ENCODE data around the gene ACTL7A.

ACTL7A gene

GRCh38 chr9:108851138-108851537, 10.9 kb upstream of the ACTL7A start:
- H3K79me1 ChIP-seq (ENCODE audit: low read length) = no peaks in the 10 kb centered on the region
- no peak overlapping the region for H2BK15ac ChIP-seq (replicated peaks; ENCODE audit: low read depth)
- no peak overlapping the region for H2BK120ac ChIP-seq (ENCODE audit: low read depth, low read length)
- H2AK5ac ChIP-seq (ENCODE audit: low read length) = no peak overlapping the region
- no peaks in the 10 kb centered on the region for H3K4me1 ChIP-seq (ENCODE audit: control insufficient read depth, low read depth, low read length)
- no peak for DNase-seq
- no peak overlapping the region for H3K4me2 ChIP-seq (ENCODE audit: low read length)
- H3K36me3 ChIP-seq (ENCODE audit: control insufficient read depth, insufficient read depth, low read length) = no peaks in the 10 kb centered on the region
- H3K9ac ChIP-seq (ENCODE audit: low read length) = no peak overlapping the region
- H3K4ac ChIP-seq (ENCODE audit: low read depth, low read length) = no peak overlapping the region
- H2BK5ac ChIP-seq (ENCODE audit: low read length) = no peak overlapping the region
- H4K8ac ChIP-seq (ENCODE audit: low read depth, low read length) = no peak overlapping the region
- H3K4me3 ChIP-seq (ENCODE audit: low read length) = no peak overlapping the region
- WGBS (ENCODE audit: extremely low coverage, insufficient coverage, low lambda C conversion rate) = no CpG with 5 or more reads among the region's 3 CpGs
- H3K79me2 ChIP-seq (ENCODE audit: control insufficient read depth, insufficient read depth, low read length) = no peaks in the 10 kb centered on the region
- no peak overlapping the region for H3K23ac ChIP-seq (ENCODE audit: low read length)
- H3K18ac ChIP-seq (ENCODE audit: low read length) = no peak overlapping the region
- no peak overlapping the region for H4K5ac ChIP-seq (ENCODE audit: low read length)
- no peaks in the 10 kb centered on the region for H3K27me3 ChIP-seq (ENCODE audit: insufficient read depth, low read length, poor library complexity)
- no peak overlapping the region for H3K56ac ChIP-seq (ENCODE audit: low read length)
- H3K27ac ChIP-seq (ENCODE audit: low read depth, low read length) = no peak overlapping the region

- Histone ChIP-seq H3K23ac (ENCODE audit: low read length) (no peak overlapping the region), H4K8ac (ENCODE audit: low read depth, low read length) (no peak overlapping the region), H2AK5ac (ENCODE audit: low read length) (no peak overlapping the region), H3K56ac (ENCODE audit: low read length) (no peak overlapping the region), H4K5ac (ENCODE audit: low read length) (no peak overlapping the region), H3K79me1 (ENCODE audit: low read length) (no peaks in the 10 kb centered on the region), H3K4ac (ENCODE audit: low read depth, low read length) (no peak overlapping the region), H3K4me3 (ENCODE audit: low read length) (no peak overlapping the region), H3K4me1 (ENCODE audit: control insufficient read depth, low read depth, low read length) (no peaks in the 10 kb centered on the region), H3K18ac (ENCODE audit: low read length) (no peak overlapping the region), H2BK5ac (ENCODE audit: low read length) (no peak overlapping the region), H3K79me2 (ENCODE audit: control insufficient read depth, insufficient read depth, low read length) (no peaks in the 10 kb centered on the region), H3K9ac (ENCODE audit: low read length) (no peak overlapping the region), H2BK120ac (ENCODE audit: low read depth, low read length) (no peak overlapping the region), H3K4me2 (ENCODE audit: low read length) (no peak overlapping the region), H3K36me3 (ENCODE audit: control insufficient read depth, insufficient read depth, low read length) (no peaks in the 10 kb centered on the region), H3K27me3 (ENCODE audit: insufficient read depth, low read length, poor library complexity) (no peaks in the 10 kb centered on the region), H2BK15ac (replicated peaks; ENCODE audit: low read depth) (no peak overlapping the region), H3K27ac (ENCODE audit: low read depth, low read length) (no peak overlapping the region)
- no CpG with 5 or more reads among the region's 1 CpG for WGBS (ENCODE audit: extremely low coverage, insufficient coverage, low lambda C conversion rate)
- no peak for DNase-seq
Observed at GRCh38 chr9:108852079-108852478, 10.0 kb upstream of the ACTL7A start.

GRCh38 chr9:108854094-108854493, 8.0 kb upstream of the ACTL7A start:
- no peak overlapping the region for H3K27ac ChIP-seq (ENCODE audit: low read depth, low read length)
- no peak for DNase-seq
- no peaks in the 10 kb centered on the region for H3K36me3 ChIP-seq (ENCODE audit: control insufficient read depth, insufficient read depth, low read length)
- no peak overlapping the region for H2BK5ac ChIP-seq (ENCODE audit: low read length)
- H3K23ac ChIP-seq (ENCODE audit: low read length) = no peak overlapping the region
- H3K79me2 ChIP-seq (ENCODE audit: control insufficient read depth, insufficient read depth, low read length) = no peaks in the 10 kb centered on the region
- H3K56ac ChIP-seq (ENCODE audit: low read length) = no peak overlapping the region
- H3K9ac ChIP-seq (ENCODE audit: low read length) = no peak overlapping the region
- no peak overlapping the region for H2BK120ac ChIP-seq (ENCODE audit: low read depth, low read length)
- no peaks in the 10 kb centered on the region for H3K4me1 ChIP-seq (ENCODE audit: control insufficient read depth, low read depth, low read length)
- no peak overlapping the region for H3K4me2 ChIP-seq (ENCODE audit: low read length)
- no peak overlapping the region for H4K8ac ChIP-seq (ENCODE audit: low read depth, low read length)
- H3K4ac ChIP-seq (ENCODE audit: low read depth, low read length) = no peak overlapping the region
- H2BK15ac ChIP-seq (replicated peaks; ENCODE audit: low read depth) = no peak overlapping the region
- no peak overlapping the region for H3K4me3 ChIP-seq (ENCODE audit: low read length)
- H4K5ac ChIP-seq (ENCODE audit: low read length) = no peak overlapping the region
- no peak overlapping the region for H3K18ac ChIP-seq (ENCODE audit: low read length)
- WGBS (ENCODE audit: extremely low coverage, insufficient coverage, low lambda C conversion rate) = no CpG with 5 or more reads among the region's 3 CpGs
- H2AK5ac ChIP-seq (ENCODE audit: low read length) = no peak overlapping the region
- H3K27me3 ChIP-seq (ENCODE audit: insufficient read depth, low read length, poor library complexity) = no peaks in the 10 kb centered on the region
- no peaks in the 10 kb centered on the region for H3K79me1 ChIP-seq (ENCODE audit: low read length)

GRCh38 chr9:108854641-108855528, 7.2 kb upstream of the ACTL7A start:
- no peaks in the 10 kb centered on the region for H3K36me3 ChIP-seq (ENCODE audit: control insufficient read depth, insufficient read depth, low read length)
- no peak overlapping the region for H2BK120ac ChIP-seq (ENCODE audit: low read depth, low read length)
- H3K9ac ChIP-seq (ENCODE audit: low read length) = no peak overlapping the region
- no peak overlapping the region for H3K4me2 ChIP-seq (ENCODE audit: low read length)
- no peak overlapping the region for H4K5ac ChIP-seq (ENCODE audit: low read length)
- H3K4me3 ChIP-seq (ENCODE audit: low read length) = no peak overlapping the region
- H3K56ac ChIP-seq (ENCODE audit: low read length) = no peak overlapping the region
- no peaks in the 10 kb centered on the region for H3K79me1 ChIP-seq (ENCODE audit: low read length)
- no CpG with 5 or more reads among the region's 59 CpGs for WGBS (ENCODE audit: extremely low coverage, insufficient coverage, low lambda C conversion rate)
- H3K18ac ChIP-seq (ENCODE audit: low read length) = no peak overlapping the region
- no peak overlapping the region for H3K23ac ChIP-seq (ENCODE audit: low read length)
- H3K27ac ChIP-seq (ENCODE audit: low read depth, low read length) = no peak overlapping the region
- H2BK5ac ChIP-seq (ENCODE audit: low read length) = no peak overlapping the region
- H2BK15ac ChIP-seq (replicated peaks; ENCODE audit: low read depth) = no peak overlapping the region
- no peaks in the 10 kb centered on the region for H3K27me3 ChIP-seq (ENCODE audit: insufficient read depth, low read length, poor library complexity)
- H4K8ac ChIP-seq (ENCODE audit: low read depth, low read length) = no peak overlapping the region
- no peaks in the 10 kb centered on the region for H3K79me2 ChIP-seq (ENCODE audit: control insufficient read depth, insufficient read depth, low read length)
- no peak overlapping the region for H2AK5ac ChIP-seq (ENCODE audit: low read length)
- no peak for DNase-seq
- H3K4me1 ChIP-seq (ENCODE audit: control insufficient read depth, low read depth, low read length) = no peaks in the 10 kb centered on the region
- no peak overlapping the region for H3K4ac ChIP-seq (ENCODE audit: low read depth, low read length)

GRCh38 chr9:108855529-108855886, 6.6 kb upstream of the ACTL7A start:
- no peak overlapping the region for H2BK15ac ChIP-seq (replicated peaks; ENCODE audit: low read depth)
- WGBS (ENCODE audit: extremely low coverage, insufficient coverage, low lambda C conversion rate) = no CpG with 5 or more reads among the region's 25 CpGs
- H4K8ac ChIP-seq (ENCODE audit: low read depth, low read length) = no peak overlapping the region
- no peak overlapping the region for H2AK5ac ChIP-seq (ENCODE audit: low read length)
- H3K18ac ChIP-seq (ENCODE audit: low read length) = no peak overlapping the region
- no peak overlapping the region for H4K5ac ChIP-seq (ENCODE audit: low read length)
- H3K79me1 ChIP-seq (ENCODE audit: low read length) = no peaks in the 10 kb centered on the region
- no peaks in the 10 kb centered on the region for H3K27me3 ChIP-seq (ENCODE audit: insufficient read depth, low read length, poor library complexity)
- no peak overlapping the region for H3K4me2 ChIP-seq (ENCODE audit: low read length)
- no peaks in the 10 kb centered on the region for H3K36me3 ChIP-seq (ENCODE audit: control insufficient read depth, insufficient read depth, low read length)
- H3K56ac ChIP-seq (ENCODE audit: low read length) = no peak overlapping the region
- DNase-seq = no peak
- H3K4me3 ChIP-seq (ENCODE audit: low read length) = no peak overlapping the region
- no peak overlapping the region for H3K23ac ChIP-seq (ENCODE audit: low read length)
- H3K79me2 ChIP-seq (ENCODE audit: control insufficient read depth, insufficient read depth, low read length) = no peaks in the 10 kb centered on the region
- no peak overlapping the region for H3K4ac ChIP-seq (ENCODE audit: low read depth, low read length)
- no peak overlapping the region for H2BK5ac ChIP-seq (ENCODE audit: low read length)
- H2BK120ac ChIP-seq (ENCODE audit: low read depth, low read length) = no peak overlapping the region
- no peak overlapping the region for H3K27ac ChIP-seq (ENCODE audit: low read depth, low read length)
- H3K9ac ChIP-seq (ENCODE audit: low read length) = no peak overlapping the region
- no peaks in the 10 kb centered on the region for H3K4me1 ChIP-seq (ENCODE audit: control insufficient read depth, low read depth, low read length)

- Histone ChIP-seq H3K4me3 (ENCODE audit: low read length) (no peak within 1 kb of the TSS), H2BK15ac (replicated peaks; ENCODE audit: low read depth) (no peak within 1 kb of the TSS), H3K18ac (ENCODE audit: low read length) (no peak within 1 kb of the TSS), H3K4me1 (ENCODE audit: control insufficient read depth, low read depth, low read length) (no peaks in the 10 kb centered on the region), H3K23ac (ENCODE audit: low read length) (no peak within 1 kb of the TSS), H3K36me3 (ENCODE audit: control insufficient read depth, insufficient read depth, low read length) (no peaks in the 10 kb centered on the region), H2BK5ac (ENCODE audit: low read length) (no peak within 1 kb of the TSS), H2AK5ac (ENCODE audit: low read length) (no peak within 1 kb of the TSS), H3K4me2 (ENCODE audit: low read length) (no peak within 1 kb of the TSS), H3K56ac (ENCODE audit: low read length) (no peak within 1 kb of the TSS), H3K79me2 (ENCODE audit: control insufficient read depth, insufficient read depth, low read length) (no peaks in the 10 kb centered on the region), H3K27me3 (ENCODE audit: insufficient read depth, low read length, poor library complexity) (no peaks in the 10 kb centered on the region), H2BK120ac (ENCODE audit: low read depth, low read length) (no peak within 1 kb of the TSS), H4K5ac (ENCODE audit: low read length) (no peak within 1 kb of the TSS), H3K79me1 (ENCODE audit: low read length) (no peaks in the 10 kb centered on the region), H3K27ac (ENCODE audit: low read depth, low read length) (no peak within 1 kb of the TSS), H3K4ac (ENCODE audit: low read depth, low read length) (no peak within 1 kb of the TSS), H3K9ac (ENCODE audit: low read length) (no peak within 1 kb of the TSS), H4K8ac (ENCODE audit: low read depth, low read length) (no peak within 1 kb of the TSS)
- no peak for DNase-seq
- WGBS (ENCODE audit: extremely low coverage, insufficient coverage, low lambda C conversion rate) = no CpG with 5 or more reads among the region's 7 CpGs
Observed at GRCh38 chr9:108855888-108856287, 6.2 kb upstream of the ACTL7A start, which contains the start of gene ACTL7B. Gene ACTL7B (minus strand): TSS chr9:108855986. CDS start chr9:108855930, 56 bp downstream.

All from mesendoderm (in vitro differentiated cells).